Liver (tissue), 3 donors: ENCODE measurements around the gene GOLGA6D.
"Not testable (repeated sequence)": the region's sequence is repeated elsewhere in the genome, so short reads cannot be mapped to it uniquely, and the experiment has no call there.

Experiments
- SP1 ChIP-seq: IDR thresholded peaks from 2 replicates; pipeline ENCODE4 v1.6.1; 2018; ENCODE audit warnings: antibody characterized with exemption, mild to moderate bottlenecking
- TAF1 ChIP-seq: conservative IDR thresholded peaks from 2 replicates; pipeline ENCODE4 v1.6.1; 2016; ENCODE audit warnings: antibody characterized with exemption, mild to moderate bottlenecking
- ZBTB33 ChIP-seq: IDR thresholded peaks from 2 replicates; pipeline ENCODE4 v1.6.1; 2016; ENCODE audit warnings: antibody characterized with exemption
- TF ChIP-seq, protein P1 (sequence below): fragments of 150-350 bp; IDR thresholded peaks from 2 replicates; pipeline ENCODE4 v1.5.1; 2017; ENCODE audit warnings: improper control_type of control experiment, low read depth, low read length; ENCODE audit not compliant: missing input control
- TF ChIP-seq, protein P2 (sequence below): IDR thresholded peaks from 2 replicates; pipeline ENCODE4 v1.6.1; 2016; ENCODE audit warnings: antibody characterized with exemption, mild to moderate bottlenecking
- donor health status: healthy.
- donor health status: healthy.

DNA sequence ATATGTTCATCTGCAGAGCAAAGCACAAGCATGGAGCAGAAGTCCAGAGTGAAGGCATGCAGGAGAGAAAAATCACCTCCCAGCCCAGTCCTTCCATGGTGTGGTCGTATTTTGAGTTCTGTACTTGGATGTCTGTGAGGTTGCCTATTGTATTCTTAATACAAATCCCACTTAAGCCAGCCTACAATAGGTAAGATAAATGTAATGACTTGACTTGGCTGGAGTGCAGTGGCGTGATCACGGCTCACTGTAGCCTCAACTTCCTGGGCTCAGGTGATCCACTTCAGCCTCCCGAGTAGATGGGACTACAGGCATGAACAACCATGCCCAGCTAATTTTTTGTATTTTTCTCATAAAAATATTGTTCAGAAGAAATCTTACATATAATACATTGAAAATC lies 31.3 kb upstream of the GOLGA6D start:
- TF ChIP-seq, protein P1, sequence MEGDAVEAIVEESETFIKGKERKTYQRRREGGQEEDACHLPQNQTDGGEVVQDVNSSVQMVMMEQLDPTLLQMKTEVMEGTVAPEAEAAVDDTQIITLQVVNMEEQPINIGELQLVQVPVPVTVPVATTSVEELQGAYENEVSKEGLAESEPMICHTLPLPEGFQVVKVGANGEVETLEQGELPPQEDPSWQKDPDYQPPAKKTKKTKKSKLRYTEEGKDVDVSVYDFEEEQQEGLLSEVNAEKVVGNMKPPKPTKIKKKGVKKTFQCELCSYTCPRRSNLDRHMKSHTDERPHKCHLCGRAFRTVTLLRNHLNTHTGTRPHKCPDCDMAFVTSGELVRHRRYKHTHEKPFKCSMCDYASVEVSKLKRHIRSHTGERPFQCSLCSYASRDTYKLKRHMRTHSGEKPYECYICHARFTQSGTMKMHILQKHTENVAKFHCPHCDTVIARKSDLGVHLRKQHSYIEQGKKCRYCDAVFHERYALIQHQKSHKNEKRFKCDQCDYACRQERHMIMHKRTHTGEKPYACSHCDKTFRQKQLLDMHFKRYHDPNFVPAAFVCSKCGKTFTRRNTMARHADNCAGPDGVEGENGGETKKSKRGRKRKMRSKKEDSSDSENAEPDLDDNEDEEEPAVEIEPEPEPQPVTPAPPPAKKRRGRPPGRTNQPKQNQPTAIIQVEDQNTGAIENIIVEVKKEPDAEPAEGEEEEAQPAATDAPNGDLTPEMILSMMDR, result not testable (repeated sequence)
- TF ChIP-seq, protein P2, sequence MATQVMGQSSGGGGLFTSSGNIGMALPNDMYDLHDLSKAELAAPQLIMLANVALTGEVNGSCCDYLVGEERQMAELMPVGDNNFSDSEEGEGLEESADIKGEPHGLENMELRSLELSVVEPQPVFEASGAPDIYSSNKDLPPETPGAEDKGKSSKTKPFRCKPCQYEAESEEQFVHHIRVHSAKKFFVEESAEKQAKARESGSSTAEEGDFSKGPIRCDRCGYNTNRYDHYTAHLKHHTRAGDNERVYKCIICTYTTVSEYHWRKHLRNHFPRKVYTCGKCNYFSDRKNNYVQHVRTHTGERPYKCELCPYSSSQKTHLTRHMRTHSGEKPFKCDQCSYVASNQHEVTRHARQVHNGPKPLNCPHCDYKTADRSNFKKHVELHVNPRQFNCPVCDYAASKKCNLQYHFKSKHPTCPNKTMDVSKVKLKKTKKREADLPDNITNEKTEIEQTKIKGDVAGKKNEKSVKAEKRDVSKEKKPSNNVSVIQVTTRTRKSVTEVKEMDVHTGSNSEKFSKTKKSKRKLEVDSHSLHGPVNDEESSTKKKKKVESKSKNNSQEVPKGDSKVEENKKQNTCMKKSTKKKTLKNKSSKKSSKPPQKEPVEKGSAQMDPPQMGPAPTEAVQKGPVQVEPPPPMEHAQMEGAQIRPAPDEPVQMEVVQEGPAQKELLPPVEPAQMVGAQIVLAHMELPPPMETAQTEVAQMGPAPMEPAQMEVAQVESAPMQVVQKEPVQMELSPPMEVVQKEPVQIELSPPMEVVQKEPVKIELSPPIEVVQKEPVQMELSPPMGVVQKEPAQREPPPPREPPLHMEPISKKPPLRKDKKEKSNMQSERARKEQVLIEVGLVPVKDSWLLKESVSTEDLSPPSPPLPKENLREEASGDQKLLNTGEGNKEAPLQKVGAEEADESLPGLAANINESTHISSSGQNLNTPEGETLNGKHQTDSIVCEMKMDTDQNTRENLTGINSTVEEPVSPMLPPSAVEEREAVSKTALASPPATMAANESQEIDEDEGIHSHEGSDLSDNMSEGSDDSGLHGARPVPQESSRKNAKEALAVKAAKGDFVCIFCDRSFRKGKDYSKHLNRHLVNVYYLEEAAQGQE, result not testable (repeated sequence)
- not testable (repeated sequence) for TF ChIP-seq TAF1, SP1, ZBTB33
